GM23338 (cell line): ENCODE results near the gene KLHL36. TPM values are rescaled to one million over a fixed set of nuclear protein-coding genes. Genes with fewer than 3 reads are reported as not detected.

ENCODE experiments used
- EZH2 ChIP-seq: fragments of 200-600 bp; sonication (generic); IDR thresholded peaks from one replicate; pipeline ENCODE4 v1.8.0; 2017; ENCODE audit warnings: antibody characterized with exemption, mild to moderate bottlenecking, low read depth; ENCODE audit not compliant: unreplicated experiment
- EZH2phosphoT487 ChIP-seq: fragments of 200-600 bp; sonication (generic); IDR thresholded peaks from one replicate; pipeline ENCODE4 v1.8.1; 2018; ENCODE audit warnings: antibody characterized with exemption; ENCODE audit not compliant: unreplicated experiment
- JUNB ChIP-seq: IDR thresholded peaks from one replicate; pipeline ENCODE4 v1.6.1; 2016; ENCODE audit warnings: antibody characterized with exemption; ENCODE audit not compliant: unreplicated experiment
- ZNF114 ChIP-seq: fragments of 250-450 bp; sonication (Bioruptor Pico); IDR thresholded peaks from 2 replicates; pipeline ENCODE4 v1.5.0; 2020; ENCODE audit warnings: mild to moderate bottlenecking, moderate library complexity
- polyA plus RNA-seq: library from polyadenylated mRNA; unstranded; fragments of >200 nt; fragmentation: Nextera tagmentation; extraction: Ambion mirVana; gene quantifications from 2 replicates; pipeline ENCODE4 v1.2.1, GENCODE V29; 2016
- total RNA-seq: library from RNA; depleted of rRNA; stranded (reverse); fragments of >200 nt; shearing (Covaris generic); gene quantifications from 2 replicates; pipeline ENCODE4 v1.2.3, GENCODE V29; 2014
- TF ChIP-seq, protein P1 (sequence below): fragments of 250-450 bp; sonication (Bioruptor Pico); IDR thresholded peaks from 2 replicates; pipeline ENCODE4 v1.5.0; 2020; ENCODE audit warnings: mild to moderate bottlenecking, moderate library complexity
- TF ChIP-seq, protein P2 (sequence below): IDR thresholded peaks from one replicate; pipeline ENCODE4 v1.6.1; 2018; ENCODE audit warnings: antibody characterized with exemption; ENCODE audit not compliant: unreplicated experiment

Gene KLHL36
- total and polyA plus RNA-seq, 2 experiments from 2014 or later = 13.4 to 70.4 TPM

DNA sequence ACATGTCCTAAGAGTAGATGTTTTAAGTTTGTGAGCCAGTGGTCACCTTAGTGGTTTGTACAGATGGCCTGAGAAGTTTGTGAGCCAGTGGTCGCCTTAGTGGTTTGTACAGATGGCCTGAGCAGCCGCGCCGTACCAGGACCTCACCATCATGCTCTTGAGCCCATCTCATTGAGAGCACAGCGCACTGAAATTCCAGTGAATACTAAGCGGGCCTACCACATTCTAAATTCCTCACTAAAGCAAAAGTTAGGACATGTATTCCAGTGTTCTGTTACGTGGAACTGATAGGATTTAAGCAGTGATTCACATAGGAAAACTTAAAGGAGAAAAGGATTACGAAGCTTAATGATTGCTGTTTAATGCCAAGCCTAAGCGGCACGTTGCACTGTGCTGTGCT is 55.4 kb downstream of the KLHL36 start (continued):
- TF ChIP-seq, protein P1, sequence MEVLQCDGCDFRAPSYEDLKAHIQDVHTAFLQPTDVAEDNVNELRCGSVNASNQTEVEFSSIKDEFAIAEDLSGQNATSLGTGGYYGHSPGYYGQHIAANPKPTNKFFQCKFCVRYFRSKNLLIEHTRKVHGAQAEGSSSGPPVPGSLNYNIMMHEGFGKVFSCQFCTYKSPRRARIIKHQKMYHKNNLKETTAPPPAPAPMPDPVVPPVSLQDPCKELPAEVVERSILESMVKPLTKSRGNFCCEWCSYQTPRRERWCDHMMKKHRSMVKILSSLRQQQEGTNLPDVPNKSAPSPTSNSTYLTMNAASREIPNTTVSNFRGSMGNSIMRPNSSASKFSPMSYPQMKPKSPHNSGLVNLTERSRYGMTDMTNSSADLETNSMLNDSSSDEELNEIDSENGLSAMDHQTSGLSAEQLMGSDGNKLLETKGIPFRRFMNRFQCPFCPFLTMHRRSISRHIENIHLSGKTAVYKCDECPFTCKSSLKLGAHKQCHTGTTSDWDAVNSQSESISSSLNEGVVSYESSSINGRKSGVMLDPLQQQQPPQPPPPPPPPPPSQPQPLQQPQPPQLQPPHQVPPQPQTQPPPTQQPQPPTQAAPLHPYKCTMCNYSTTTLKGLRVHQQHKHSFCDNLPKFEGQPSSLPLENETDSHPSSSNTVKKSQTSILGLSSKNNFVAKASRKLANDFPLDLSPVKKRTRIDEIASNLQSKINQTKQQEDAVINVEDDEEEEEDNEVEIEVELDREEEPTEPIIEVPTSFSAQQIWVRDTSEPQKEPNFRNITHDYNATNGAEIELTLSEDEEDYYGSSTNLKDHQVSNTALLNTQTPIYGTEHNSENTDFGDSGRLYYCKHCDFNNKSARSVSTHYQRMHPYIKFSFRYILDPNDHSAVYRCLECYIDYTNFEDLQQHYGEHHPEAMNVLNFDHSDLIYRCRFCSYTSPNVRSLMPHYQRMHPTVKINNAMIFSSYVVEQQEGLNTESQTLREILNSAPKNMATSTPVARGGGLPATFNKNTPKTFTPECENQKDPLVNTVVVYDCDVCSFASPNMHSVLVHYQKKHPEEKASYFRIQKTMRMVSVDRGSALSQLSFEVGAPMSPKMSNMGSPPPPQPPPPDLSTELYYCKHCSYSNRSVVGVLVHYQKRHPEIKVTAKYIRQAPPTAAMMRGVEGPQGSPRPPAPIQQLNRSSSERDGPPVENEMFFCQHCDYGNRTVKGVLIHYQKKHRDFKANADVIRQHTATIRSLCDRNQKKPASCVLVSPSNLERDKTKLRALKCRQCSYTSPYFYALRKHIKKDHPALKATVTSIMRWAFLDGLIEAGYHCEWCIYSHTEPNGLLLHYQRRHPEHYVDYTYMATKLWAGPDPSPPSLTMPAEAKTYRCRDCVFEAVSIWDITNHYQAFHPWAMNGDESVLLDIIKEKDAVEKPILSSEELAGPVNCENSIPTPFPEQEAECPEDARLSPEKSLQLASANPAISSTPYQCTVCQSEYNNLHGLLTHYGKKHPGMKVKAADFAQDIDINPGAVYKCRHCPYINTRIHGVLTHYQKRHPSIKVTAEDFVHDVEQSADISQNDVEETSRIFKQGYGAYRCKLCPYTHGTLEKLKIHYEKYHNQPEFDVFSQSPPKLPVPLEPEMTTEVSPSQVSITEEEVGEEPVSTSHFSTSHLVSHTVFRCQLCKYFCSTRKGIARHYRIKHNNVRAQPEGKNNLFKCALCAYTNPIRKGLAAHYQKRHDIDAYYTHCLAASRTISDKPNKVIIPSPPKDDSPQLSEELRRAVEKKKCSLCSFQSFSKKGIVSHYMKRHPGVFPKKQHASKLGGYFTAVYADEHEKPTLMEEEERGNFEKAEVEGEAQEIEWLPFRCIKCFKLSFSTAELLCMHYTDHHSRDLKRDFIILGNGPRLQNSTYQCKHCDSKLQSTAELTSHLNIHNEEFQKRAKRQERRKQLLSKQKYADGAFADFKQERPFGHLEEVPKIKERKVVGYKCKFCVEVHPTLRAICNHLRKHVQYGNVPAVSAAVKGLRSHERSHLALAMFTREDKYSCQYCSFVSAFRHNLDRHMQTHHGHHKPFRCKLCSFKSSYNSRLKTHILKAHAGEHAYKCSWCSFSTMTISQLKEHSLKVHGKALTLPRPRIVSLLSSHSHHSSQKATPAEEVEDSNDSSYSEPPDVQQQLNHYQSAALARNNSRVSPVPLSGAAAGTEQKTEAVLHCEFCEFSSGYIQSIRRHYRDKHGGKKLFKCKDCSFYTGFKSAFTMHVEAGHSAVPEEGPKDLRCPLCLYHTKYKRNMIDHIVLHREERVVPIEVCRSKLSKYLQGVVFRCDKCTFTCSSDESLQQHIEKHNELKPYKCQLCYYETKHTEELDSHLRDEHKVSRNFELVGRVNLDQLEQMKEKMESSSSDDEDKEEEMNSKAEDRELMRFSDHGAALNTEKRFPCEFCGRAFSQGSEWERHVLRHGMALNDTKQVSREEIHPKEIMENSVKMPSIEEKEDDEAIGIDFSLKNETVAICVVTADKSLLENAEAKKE (CRISPR knock-in tag) = no peak
- TF ChIP-seq JUNB (no peak), ZNF114 (CRISPR knock-in tag) (no peak), EZH2phosphoT487 (no peak), EZH2 (no peak)
- TF ChIP-seq, protein P2, sequence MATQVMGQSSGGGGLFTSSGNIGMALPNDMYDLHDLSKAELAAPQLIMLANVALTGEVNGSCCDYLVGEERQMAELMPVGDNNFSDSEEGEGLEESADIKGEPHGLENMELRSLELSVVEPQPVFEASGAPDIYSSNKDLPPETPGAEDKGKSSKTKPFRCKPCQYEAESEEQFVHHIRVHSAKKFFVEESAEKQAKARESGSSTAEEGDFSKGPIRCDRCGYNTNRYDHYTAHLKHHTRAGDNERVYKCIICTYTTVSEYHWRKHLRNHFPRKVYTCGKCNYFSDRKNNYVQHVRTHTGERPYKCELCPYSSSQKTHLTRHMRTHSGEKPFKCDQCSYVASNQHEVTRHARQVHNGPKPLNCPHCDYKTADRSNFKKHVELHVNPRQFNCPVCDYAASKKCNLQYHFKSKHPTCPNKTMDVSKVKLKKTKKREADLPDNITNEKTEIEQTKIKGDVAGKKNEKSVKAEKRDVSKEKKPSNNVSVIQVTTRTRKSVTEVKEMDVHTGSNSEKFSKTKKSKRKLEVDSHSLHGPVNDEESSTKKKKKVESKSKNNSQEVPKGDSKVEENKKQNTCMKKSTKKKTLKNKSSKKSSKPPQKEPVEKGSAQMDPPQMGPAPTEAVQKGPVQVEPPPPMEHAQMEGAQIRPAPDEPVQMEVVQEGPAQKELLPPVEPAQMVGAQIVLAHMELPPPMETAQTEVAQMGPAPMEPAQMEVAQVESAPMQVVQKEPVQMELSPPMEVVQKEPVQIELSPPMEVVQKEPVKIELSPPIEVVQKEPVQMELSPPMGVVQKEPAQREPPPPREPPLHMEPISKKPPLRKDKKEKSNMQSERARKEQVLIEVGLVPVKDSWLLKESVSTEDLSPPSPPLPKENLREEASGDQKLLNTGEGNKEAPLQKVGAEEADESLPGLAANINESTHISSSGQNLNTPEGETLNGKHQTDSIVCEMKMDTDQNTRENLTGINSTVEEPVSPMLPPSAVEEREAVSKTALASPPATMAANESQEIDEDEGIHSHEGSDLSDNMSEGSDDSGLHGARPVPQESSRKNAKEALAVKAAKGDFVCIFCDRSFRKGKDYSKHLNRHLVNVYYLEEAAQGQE = no peak
